Psoas muscle (tissue), 8 donors: ENCODE measurements around the gene PODN. TPM values are rescaled to one million over a fixed set of nuclear protein-coding genes. Genes with fewer than 3 reads are reported as not detected.
A peak's percentile ranks its signal among the peaks of the same experiment; 100 is the strongest.

ENCODE experiments used
- ATAC-seq, 4 donors: fragments of 200-7000 bp; cut with Tn5 transposase; one replicate each; pipeline ENCODE4 v1.9.1; 2020; ENCODE audit warnings: moderate library complexity in 3 of 4, mild to moderate bottlenecking in 2 of 4
- DNase-seq, 2 donors: peaks; one replicate each; pipeline ENCODE4 v3.0.0-alpha.2; 2020
- H3K27ac ChIP-seq: fragments of 200-600 bp; one replicate; pipeline ENCODE4 v1.8.0; 2022
- H3K27me3 ChIP-seq, 3 donors: fragments of 200-600 bp in 1 of 3; one replicate each; pipeline versions ENCODE4 v1.6.1 to v1.8.0; 2013 to 2022; ENCODE audit warnings: low read length in 2 of 3, mild to moderate bottlenecking in 2 of 3, moderate library complexity in 1 of 3; ENCODE audit not compliant: insufficient read depth in 3 of 3
- H3K36me3 ChIP-seq, 2 donors: fragments of 200-600 bp in 1 of 2; one replicate each; pipeline versions ENCODE4 v1.6.1 to v1.8.0; 2013 to 2022; ENCODE audit warnings: low read depth in 1 of 2, mild to moderate bottlenecking in 1 of 2, moderate library complexity in 1 of 2; ENCODE audit not compliant: insufficient read depth in 1 of 2
- H3K4me1 ChIP-seq: fragments of 200-600 bp; one replicate; pipeline ENCODE4 v1.8.0; 2022
- H3K4me3 ChIP-seq: fragments of 200-600 bp; one replicate; pipeline ENCODE4 v1.8.0; 2022; ENCODE audit warnings: mild to moderate bottlenecking
- H3K9me3 ChIP-seq: fragments of 200-600 bp; one replicate; pipeline ENCODE4 v1.8.0; 2022
- WGBS, 3 donors: extraction: QIAGEN DNeasy Blood & Tissue Kit; methylation state at CpG; one replicate each; pipeline versions ENCODE4 v1.1.6 to v1.1.7; 2013; 5-methylcytosine and 5-hydroxymethylcytosine counted together
- intact Hi-C, 2 donors: fragments of 100-400 bp; cut with DNase I; formaldehyde crosslinking; loops; one replicate each; pipeline versions ENCODE4 v1.11.0 to v1.14.2; 2022
- polyA plus RNA-seq, 3 donors: library from polyadenylated mRNA; stranded (reverse); fragments of 200-250 nt; gene quantifications; one replicate each; pipeline ENCODE4 v1.2.3, GENCODE V29; 2013
- total RNA-seq, 4 donors: library from RNA; stranded (reverse); fragmentation: NEBNext Ultra II Directional in 2 of 4; extraction: Animal tissue kit (Norgen Biotek cat#: 25700) in 2 of 4; gene quantifications; one replicate each; pipeline versions ENCODE4 v1.2.1 to v1.2.4, GENCODE V29; 2021 to 2023
- TF ChIP-seq, protein P1 (sequence below): fragments of 200-600 bp; IDR thresholded peaks from one replicate; pipeline ENCODE4 v1.8.0; 2022; ENCODE audit warnings: antibody characterized with exemption
- donor health status: healthy with polysubstance abuse.
- donor health status: DM: no; HTN: no; CAD: no; lungs with moderate emphysema.
- donor health status: Bipolar disorder and iron deficiency.
- donor health status: healthy.
- donor health status: DM: yes; HTN: yes; CAD: no.
- donor health status: DM: no; HTN: no; CAD: no.
- donor health status: DM: no; HTN: no; CAD: no.
- donor health status: DM: yes; HTN: yes; CAD: no.

Gene PODN
- total and polyA plus RNA-seq, 7 donors, result 3.0 to 27.1 (median 7.2) TPM

DNA sequence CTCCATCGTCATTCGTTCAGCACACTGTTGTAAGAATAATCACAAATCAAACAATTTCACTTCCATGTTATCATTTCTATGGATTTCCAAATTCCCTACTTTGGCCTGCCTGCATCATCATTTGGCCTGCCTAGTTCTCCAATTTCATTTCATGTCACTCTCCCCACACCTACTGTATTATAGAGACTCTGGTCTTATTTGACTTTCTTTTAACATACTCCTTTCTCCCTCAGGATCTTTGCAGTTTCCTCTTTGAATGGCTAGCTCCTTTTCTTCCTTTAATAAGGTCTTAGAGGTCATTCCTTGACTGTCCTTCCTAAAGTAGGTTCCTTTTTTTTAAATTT lies 36.3 kb upstream of the PODN start:
- ATAC-seq (no peak), DNase-seq (no peak)
- peaks cover 0 to 24% of the 10 kb centered on the region in 2 donors for H3K36me3 ChIP-seq
- WGBS, 3 donors, result 61 to 98% (median 93%) methylated on average over 2 of the region's 2 CpGs
- intact Hi-C loops, result no loop called here
- TF ChIP-seq, protein P1, sequence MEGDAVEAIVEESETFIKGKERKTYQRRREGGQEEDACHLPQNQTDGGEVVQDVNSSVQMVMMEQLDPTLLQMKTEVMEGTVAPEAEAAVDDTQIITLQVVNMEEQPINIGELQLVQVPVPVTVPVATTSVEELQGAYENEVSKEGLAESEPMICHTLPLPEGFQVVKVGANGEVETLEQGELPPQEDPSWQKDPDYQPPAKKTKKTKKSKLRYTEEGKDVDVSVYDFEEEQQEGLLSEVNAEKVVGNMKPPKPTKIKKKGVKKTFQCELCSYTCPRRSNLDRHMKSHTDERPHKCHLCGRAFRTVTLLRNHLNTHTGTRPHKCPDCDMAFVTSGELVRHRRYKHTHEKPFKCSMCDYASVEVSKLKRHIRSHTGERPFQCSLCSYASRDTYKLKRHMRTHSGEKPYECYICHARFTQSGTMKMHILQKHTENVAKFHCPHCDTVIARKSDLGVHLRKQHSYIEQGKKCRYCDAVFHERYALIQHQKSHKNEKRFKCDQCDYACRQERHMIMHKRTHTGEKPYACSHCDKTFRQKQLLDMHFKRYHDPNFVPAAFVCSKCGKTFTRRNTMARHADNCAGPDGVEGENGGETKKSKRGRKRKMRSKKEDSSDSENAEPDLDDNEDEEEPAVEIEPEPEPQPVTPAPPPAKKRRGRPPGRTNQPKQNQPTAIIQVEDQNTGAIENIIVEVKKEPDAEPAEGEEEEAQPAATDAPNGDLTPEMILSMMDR, result no peak
- no peaks in the 10 kb centered on the region for H3K4me1 ChIP-seq
- H3K4me3 ChIP-seq, result no peak overlapping the region
- no peaks in the 10 kb centered on the region for H3K27me3 ChIP-seq
- no peaks in the 10 kb centered on the region for H3K9me3 ChIP-seq
- no peak overlapping the region for H3K27ac ChIP-seq

DNA sequence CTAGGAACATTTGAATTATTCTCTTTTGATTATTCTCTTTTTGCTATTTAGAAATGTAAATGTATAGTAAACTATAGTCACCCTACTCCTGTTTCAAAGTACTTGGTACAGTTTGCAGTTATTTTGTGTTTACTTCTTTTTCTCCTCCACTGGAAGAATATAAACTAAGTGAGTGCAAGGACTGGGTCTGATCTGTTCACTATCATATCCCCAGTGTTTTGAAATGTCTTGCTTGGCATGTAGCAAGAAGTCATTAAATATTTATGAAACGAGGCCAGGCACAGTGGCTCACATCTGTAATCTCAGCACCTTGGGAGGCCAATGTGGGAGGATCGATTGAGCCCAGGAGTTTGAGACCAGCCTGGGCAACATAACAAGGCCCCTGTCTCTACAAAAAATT lies 35.8 kb upstream of the PODN start:
- Histone ChIP-seq H3K27me3 (no peaks in the 10 kb centered on the region), H3K4me1 (no peaks in the 10 kb centered on the region), H3K9me3 (no peaks in the 10 kb centered on the region), H3K4me3 (no peak overlapping the region), H3K27ac (no peak overlapping the region), H3K36me3 (peaks cover 0 to 24% of the 10 kb centered on the region in 2 donors)
- 61 to 74% (median 71%) methylated on average over 2 of the region's 2 CpGs for WGBS, 3 donors
- TF ChIP-seq, protein P1, result no peak
- DNase-seq, result no peak
- ATAC-seq, result no peak
- intact Hi-C loops, result no loop called here

DNA sequence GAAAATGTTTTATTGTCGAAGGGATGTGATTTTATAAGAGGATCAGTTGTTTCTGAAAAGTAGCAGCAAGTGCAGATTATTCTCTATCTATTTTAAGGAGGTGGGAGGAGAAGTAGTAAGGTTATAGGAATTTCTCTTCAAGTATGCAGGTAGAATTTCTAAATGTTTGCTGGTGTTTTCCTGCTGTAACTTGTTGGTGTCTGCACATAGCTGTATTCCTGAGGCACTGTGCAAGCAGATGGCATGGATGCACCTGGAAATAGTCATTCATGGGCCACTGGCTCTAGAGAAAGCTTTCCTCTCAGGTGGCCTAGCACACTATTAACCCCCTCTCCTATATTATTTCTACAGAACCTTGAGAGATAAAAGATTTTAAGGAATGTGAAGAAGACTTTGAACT lies 30.3 kb upstream of the PODN start:
- Histone ChIP-seq H3K9me3 (no peaks in the 10 kb centered on the region), H3K4me1 (no peaks in the 10 kb centered on the region), H3K4me3 (no peak overlapping the region), H3K27me3 (no peaks in the 10 kb centered on the region), H3K27ac (no peak overlapping the region), H3K36me3 (peaks cover 0 to 37% of the 10 kb centered on the region in 2 donors)
- intact Hi-C loops, result no loop called here
- DNase-seq, result no peak
- no peak for ATAC-seq
- 86 to 100% (median 98%) methylated on average over 1 of the region's 1 CpG for WGBS, 3 donors
- TF ChIP-seq, protein P1, result no peak

DNA sequence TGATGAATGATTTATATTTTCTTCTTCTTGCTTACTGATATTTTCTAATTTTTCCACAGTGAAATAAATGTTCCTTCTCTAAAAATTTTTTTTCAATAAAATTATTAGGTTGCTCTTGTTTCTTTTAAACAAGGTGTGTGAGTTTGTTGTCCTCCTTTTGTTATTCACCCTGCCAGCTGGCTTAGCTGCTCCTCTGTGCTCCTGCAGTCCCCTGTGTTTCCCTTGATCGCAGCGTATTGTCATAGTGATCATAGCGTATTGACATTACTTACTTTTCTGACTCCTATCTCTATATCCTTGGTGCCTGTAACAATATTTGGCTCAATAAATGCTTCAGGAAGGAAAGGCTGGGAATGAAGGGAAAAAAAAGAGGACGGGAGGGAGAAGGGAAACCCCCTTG lies 24.9 kb upstream of the PODN start:
- no peaks in the 10 kb centered on the region for H3K4me1 ChIP-seq
- intact Hi-C loops, result no loop called here
- WGBS, 3 donors, result 77 to 85% (median 83%) methylated on average over 4 of the region's 4 CpGs
- no peak overlapping the region for H3K27ac ChIP-seq
- H3K9me3 ChIP-seq, result no peaks in the 10 kb centered on the region
- H3K36me3 ChIP-seq, result peaks cover 10 to 31% of the 10 kb centered on the region in 2 donors
- H3K27me3 ChIP-seq, result no peaks in the 10 kb centered on the region
- ATAC-seq, result no peak
- TF ChIP-seq, protein P1, result no peak
- H3K4me3 ChIP-seq, result no peak overlapping the region
- no peak for DNase-seq

DNA sequence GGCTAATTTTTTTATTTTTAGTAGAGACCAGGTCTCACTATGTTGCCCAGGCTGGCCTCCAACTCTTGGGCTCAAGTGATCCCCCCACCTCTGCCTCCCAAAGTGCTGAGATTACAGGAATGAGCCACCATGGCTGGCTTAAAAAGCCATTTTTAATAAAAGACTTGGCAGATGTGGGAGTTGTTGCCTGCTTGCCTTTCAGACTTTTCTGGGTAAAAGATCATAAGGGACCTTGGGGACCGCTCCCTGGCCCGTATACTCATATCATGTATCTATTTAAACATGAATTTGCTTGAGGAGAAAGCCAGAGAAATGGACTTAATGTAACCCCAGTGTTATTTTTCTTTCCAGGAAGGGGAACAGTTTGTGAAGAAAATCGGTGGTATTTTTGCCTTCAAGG lies 23.4 kb upstream of the PODN start:
- intact Hi-C loops, result no loop called here
- TF ChIP-seq, protein P1, result no peak
- DNase-seq (peak in 1 of 2 donors; percentile 28), ATAC-seq (no peak)
- peaks cover 10 to 26% of the 10 kb centered on the region in 2 donors for H3K36me3 ChIP-seq
- WGBS, 3 donors, result 80 to 91% (median 86%) methylated on average over 3 of the region's 3 CpGs
- no peaks in the 10 kb centered on the region for H3K9me3 ChIP-seq
- H3K4me3 ChIP-seq, result no peak overlapping the region
- H3K4me1 ChIP-seq, result no peaks in the 10 kb centered on the region
- no peak overlapping the region for H3K27ac ChIP-seq
- no peaks in the 10 kb centered on the region for H3K27me3 ChIP-seq
